VCaP (cell line): ENCODE results near the gene FAM180A.

ENCODE experiments used
- H3K27ac ChIP-seq: fragments of 450-650 bp; 2 replicates; pipeline ENCODE4 v1.5.1; 2017
- TF ChIP-seq, protein P1 (sequence below): fragments of 450-650 bp; conservative IDR thresholded peaks from 2 replicates; pipeline ENCODE4 v1.5.1; 2017; ENCODE audit warnings: mild to moderate bottlenecking, moderate library complexity

The FAM180A gene

GRCh38 chr7:135685306-135686084 is 63.1 kb downstream of the FAM180A start:
- TF ChIP-seq, protein P1, sequence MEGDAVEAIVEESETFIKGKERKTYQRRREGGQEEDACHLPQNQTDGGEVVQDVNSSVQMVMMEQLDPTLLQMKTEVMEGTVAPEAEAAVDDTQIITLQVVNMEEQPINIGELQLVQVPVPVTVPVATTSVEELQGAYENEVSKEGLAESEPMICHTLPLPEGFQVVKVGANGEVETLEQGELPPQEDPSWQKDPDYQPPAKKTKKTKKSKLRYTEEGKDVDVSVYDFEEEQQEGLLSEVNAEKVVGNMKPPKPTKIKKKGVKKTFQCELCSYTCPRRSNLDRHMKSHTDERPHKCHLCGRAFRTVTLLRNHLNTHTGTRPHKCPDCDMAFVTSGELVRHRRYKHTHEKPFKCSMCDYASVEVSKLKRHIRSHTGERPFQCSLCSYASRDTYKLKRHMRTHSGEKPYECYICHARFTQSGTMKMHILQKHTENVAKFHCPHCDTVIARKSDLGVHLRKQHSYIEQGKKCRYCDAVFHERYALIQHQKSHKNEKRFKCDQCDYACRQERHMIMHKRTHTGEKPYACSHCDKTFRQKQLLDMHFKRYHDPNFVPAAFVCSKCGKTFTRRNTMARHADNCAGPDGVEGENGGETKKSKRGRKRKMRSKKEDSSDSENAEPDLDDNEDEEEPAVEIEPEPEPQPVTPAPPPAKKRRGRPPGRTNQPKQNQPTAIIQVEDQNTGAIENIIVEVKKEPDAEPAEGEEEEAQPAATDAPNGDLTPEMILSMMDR = no peak
- no peak overlapping the region for H3K27ac ChIP-seq

DNA sequence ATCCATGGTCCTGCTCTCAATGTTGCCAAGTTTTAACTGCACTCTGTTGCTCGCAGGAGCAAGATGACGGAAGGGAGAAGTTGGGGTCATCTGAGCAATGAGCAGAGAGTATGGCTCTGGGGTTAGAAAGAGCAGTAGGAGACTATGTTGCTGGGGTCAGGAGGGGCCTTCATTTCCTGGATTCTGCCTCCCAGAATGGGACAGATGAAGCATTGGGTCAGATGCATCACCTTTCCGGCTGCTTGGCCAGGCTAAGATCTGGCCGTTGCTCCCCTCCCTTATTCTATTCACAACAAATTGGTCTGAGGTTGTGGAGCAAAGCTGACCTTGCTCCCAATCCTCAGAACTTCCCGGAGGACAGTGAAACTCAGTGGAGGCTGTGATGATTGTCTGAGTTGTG is 63.9 kb downstream of the FAM180A start:
- no peak overlapping the region for H3K27ac ChIP-seq
- TF ChIP-seq, protein P1 = no peak

GRCh38 chr7:135684136-135684535 is 64.5 kb downstream of the FAM180A start:
- TF ChIP-seq, protein P1 = no peak
- no peak overlapping the region for H3K27ac ChIP-seq

DNA sequence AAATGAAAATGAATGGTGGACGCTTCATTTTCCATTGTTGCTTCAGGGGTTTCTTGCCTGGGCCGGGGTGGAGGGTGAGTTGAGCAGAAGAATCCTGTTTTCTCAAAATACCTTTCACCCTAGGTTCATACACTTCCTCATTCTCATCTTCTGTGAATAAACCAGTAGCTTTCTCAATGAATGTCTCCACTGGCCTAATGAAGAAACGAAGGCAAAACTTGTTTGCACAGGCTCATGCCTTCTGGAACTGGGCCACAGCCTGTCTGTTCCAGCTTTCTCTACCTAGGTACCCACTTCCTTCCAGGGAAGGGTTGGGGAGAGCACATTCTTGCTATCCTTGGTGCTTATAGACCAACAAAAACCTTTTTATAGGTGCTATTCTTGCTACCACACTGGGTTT is 65.0 kb downstream of the FAM180A start:
- H3K27ac ChIP-seq = no peak overlapping the region
- TF ChIP-seq, protein P1 = no peak

DNA sequence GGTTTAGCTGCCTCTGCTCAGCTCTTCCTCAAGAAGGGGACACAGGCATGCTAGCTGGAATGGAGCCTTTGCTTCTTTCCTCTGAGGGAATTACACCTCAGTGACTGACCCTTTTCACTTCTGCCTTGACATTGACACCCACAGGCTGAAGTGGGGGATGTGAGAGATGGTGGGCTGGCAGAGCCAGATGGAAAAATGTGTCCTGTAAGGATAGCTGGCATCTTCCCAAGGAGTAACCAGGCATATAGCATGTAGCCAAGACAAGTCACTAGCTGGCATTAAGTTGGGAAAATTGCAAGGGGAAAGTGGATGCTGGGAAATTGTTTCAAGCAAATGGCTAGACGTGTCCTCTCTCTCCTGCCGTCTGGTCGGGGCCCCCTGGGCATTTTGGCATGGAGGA is 66.4 kb downstream of the FAM180A start:
- no peak overlapping the region for H3K27ac ChIP-seq
- TF ChIP-seq, protein P1 = no peak

DNA sequence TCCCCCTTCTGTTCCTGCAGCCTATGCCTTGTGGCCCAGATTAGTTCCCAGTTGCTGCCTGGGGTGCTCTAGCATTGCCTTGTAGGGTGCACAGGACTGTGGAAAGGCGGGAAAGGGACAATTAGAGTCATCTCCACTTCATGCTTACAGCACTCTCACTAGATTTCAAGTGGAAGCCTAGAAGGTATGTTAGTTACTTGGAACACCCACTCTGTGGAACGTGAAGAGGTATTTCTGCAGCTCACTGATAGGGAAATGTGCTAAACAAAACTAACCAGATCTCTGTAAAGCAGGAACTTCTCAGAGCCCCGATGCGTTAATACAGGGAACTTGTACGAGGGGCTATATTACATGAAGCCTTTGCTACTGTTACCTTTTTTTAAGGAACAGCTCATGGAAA is 66.9 kb downstream of the FAM180A start:
- no peak overlapping the region for H3K27ac ChIP-seq
- TF ChIP-seq, protein P1 = no peak
